Measurements from ENCODE around the gene RPS6KA1.

DNA sequence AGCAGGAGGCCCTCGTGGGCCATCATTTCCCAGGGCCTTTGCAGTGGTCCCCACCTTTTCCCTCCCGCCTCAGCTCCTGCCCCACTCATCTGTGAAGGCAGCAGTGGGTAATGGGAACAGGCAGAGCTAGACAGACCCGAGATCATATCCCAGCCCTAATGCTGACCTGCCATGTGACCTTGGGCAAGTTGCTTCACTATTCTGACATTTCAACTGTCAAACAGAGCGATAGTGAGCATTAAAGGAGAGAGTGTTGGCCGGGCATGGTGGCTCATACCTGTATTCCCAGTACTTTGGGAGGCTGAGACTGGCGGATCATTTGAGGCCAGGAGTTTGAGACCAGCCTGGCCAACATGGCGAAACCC is 51.7 kb downstream of the RPS6KA1 start:
- no peak for TF ChIP-seq CTCF (conservative IDR thresholded peaks at IDR 0.05; ENCODE audit: low read length)
- TF ChIP-seq EZH2phosphoT487 (IDR thresholded peaks at IDR 0.05; ENCODE audit: borderline replicate concordance, low read depth, low read length): no peak
